ENCODE results near the gene ZFYVE28. TPM values are rescaled to one million over a fixed set of nuclear protein-coding genes. Genes with fewer than 3 reads are reported as not detected.
A peak's percentile ranks its signal among the peaks of the same experiment; 100 is the strongest.

The ZFYVE28 gene
- total RNA-seq, 3 donors from 2014 or later = 32.4 to 56.4 (median 42.9) TPM

DNA sequence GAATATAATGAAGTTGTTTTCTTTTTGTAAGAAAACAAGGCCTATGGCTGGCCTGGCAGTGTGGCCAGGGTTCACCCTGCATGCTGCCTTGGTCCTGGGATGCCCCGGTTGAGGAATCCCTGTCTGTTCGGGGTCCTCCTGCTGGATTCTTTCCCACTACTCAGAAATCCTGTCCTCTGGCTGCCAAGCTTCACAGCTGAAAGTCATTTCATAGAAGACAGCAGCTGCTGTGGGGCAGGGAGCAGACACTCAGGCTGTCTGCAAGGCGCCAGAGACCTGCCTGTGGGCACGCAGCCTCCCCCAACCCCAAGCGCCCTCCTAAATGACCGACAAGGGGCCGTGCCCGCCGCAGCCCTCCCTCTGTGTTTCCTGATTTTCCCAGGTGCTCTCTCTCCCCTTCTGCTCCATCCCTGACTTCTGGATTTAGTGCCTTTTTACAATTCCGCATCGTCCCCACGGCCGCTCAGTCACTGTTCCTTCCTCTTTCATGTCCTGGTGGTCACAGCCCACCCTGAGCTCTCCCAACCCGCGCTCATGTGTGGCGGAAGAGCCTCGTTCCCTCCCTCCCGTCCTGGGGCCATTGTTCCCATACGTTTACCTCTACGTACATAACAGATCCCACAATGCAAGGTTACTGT is 27.5 kb downstream of the ZFYVE28 start:
- Histone ChIP-seq H3K4me1 (ENCODE audit: low read depth) (peaks cover 17% of the 10 kb centered on the region), H3K4me3 (no peak overlapping the region), H3K36me3 (ENCODE audit: low read depth) (no peaks in the 10 kb centered on the region), H3K9me3 (no peaks in the 10 kb centered on the region)
- intact Hi-C loops (cut with DNase I, micrococcal nuclease) = no loop called here
- DNase-seq (peak in 1 of 3 donors; percentile 33), ATAC-seq (no peak)
- no peak for TF ChIP-seq CTCF (IDR thresholded peaks at IDR 0.05)

DNA sequence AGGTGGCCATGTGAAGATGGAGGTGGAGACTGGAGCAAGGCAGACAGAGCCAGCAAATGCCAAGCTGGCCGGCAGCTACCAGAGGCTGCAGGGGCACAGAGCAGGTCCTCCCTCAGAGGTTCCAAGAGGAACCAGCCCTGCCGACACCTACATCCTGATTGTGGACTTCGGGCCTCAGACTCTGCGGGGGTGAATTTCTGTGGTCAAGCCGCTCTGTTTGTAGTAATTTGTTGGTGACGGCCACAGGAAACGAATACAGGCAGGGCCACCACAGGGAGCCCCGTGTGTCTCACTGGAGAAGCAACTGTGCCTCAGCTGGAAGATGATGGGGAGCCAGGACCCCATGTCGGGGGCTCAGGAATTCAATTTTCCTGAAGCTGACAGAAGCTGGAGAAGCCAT is 28.3 kb downstream of the ZFYVE28 start:
- ATAC-seq (no peak), DNase-seq (peak in 1 of 3 donors; percentile 20)
- H3K36me3 ChIP-seq (ENCODE audit: low read depth) = no peaks in the 10 kb centered on the region
- H3K4me1 ChIP-seq (ENCODE audit: low read depth) = peaks cover 17% of the 10 kb centered on the region
- H3K9me3 ChIP-seq = no peaks in the 10 kb centered on the region
- no peak for TF ChIP-seq CTCF (IDR thresholded peaks at IDR 0.05)
- H3K4me3 ChIP-seq = no peak overlapping the region
- intact Hi-C loops (cut with DNase I, micrococcal nuclease) = no loop called here

GRCh38 chr4:2389691-2390090 is 28.8 kb downstream of the ZFYVE28 start:
- DNase-seq (peak in 1 of 3 donors; percentile 37), ATAC-seq (no peak)
- no peaks in the 10 kb centered on the region for H3K36me3 ChIP-seq (ENCODE audit: low read depth)
- intact Hi-C loops (cut with DNase I, micrococcal nuclease) = no loop called here
- peaks cover 17% of the 10 kb centered on the region for H3K4me1 ChIP-seq (ENCODE audit: low read depth)
- no peak overlapping the region for H3K4me3 ChIP-seq
- H3K9me3 ChIP-seq = no peaks in the 10 kb centered on the region
- no peak for TF ChIP-seq CTCF (IDR thresholded peaks at IDR 0.05)

DNA sequence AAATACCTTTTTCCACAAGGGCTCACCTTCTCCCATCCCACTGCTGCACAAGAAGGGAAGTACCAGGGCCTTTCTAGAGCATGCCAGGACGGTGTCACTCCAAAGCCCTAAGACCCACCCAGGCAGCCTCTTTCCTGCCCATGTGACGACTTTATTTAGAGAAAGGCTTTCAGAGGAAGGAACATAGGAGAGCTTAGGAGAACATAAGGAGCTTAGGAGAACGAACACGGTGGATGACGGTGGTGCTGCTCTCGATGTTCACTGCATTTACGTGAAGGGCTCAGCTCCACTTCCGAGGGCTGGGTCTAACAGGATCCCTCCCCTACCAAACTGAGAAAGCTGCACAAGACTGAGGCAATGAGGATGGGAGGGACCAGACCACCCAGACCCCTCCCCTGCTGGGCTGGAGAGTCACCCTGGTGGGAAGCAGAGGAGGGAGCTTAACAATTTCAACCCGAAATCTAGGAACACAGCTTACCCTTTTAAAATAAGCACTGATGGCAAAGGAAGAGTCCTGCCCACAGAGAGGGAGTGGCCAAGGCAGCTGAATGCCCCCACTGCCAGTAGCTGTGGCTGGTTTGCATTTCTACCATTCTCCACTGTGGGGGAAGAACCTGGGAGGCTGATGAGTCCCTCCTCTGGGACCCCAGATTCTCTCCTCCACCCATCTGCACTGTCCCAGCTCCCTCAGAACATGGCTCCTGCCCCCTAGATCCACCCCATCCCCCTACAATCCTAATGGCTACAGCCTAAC is 29.8 kb downstream of the ZFYVE28 start:
- Histone ChIP-seq H3K4me1 (ENCODE audit: low read depth) (peaks cover 11% of the 10 kb centered on the region), H3K4me3 (no peak overlapping the region), H3K9me3 (no peaks in the 10 kb centered on the region), H3K36me3 (ENCODE audit: low read depth) (no peaks in the 10 kb centered on the region)
- intact Hi-C loops (cut with DNase I, micrococcal nuclease) = no loop called here
- ATAC-seq = no peak
- TF ChIP-seq CTCF (IDR thresholded peaks at IDR 0.05) = no peak
- DNase-seq = peak in 1 of 3 donors; percentile 3

GRCh38 chr4:2387829-2388228 is 30.6 kb downstream of the ZFYVE28 start:
- no peaks in the 10 kb centered on the region for H3K36me3 ChIP-seq (ENCODE audit: low read depth)
- H3K9me3 ChIP-seq = no peaks in the 10 kb centered on the region
- H3K4me3 ChIP-seq = no peak overlapping the region
- DNase-seq (peak in 1 of 3 donors; percentile 25), ATAC-seq (no peak)
- intact Hi-C loops (cut with DNase I, micrococcal nuclease) = no loop called here
- peaks cover 5% of the 10 kb centered on the region for H3K4me1 ChIP-seq (ENCODE audit: low read depth)
- no peak for TF ChIP-seq CTCF (IDR thresholded peaks at IDR 0.05)

Data from mucosa of descending colon (tissue), 3 donors.